HG02763 (cell line): ENCODE data around the gene MYG1.
"Not testable (repeated sequence)": the region's sequence is repeated elsewhere in the genome, so short reads cannot be mapped to it uniquely, and the experiment has no call there.

Source experiments
- ATAC-seq: cut with Tn5 transposase; IDR thresholded peaks from one replicate; pipeline ENCODE4 v1.9.1; 2021; ENCODE audit warnings: mild to moderate bottlenecking, moderate library complexity; ENCODE audit not compliant: unreplicated experiment

Gene MYG1

GRCh38 chr12:53279888-53280498 lies 19.5 kb upstream of the MYG1 start:
- no peak for ATAC-seq

- no peak for ATAC-seq
Observed at GRCh38 chr12:53286448-53286847, 13.0 kb upstream of the MYG1 start.

- ATAC-seq: no peak
Observed at GRCh38 chr12:53287741-53288216, 11.7 kb upstream of the MYG1 start.

GRCh38 chr12:53288322-53288721 lies 11.2 kb upstream of the MYG1 start:
- ATAC-seq: no peak

GRCh38 chr12:53289891-53290290 lies 9.6 kb upstream of the MYG1 start:
- no peak for ATAC-seq

GRCh38 chr12:53290661-53291060 lies 8.8 kb upstream of the MYG1 start:
- no peak for ATAC-seq

GRCh38 chr12:53292426-53292825 lies 7.1 kb upstream of the MYG1 start:
- ATAC-seq: no peak

GRCh38 chr12:53295070-53295890 lies 4.2 kb upstream of the MYG1 start, which contains the start of gene PFDN5:
PFDN5 (plus strand) TSS chr12:53295542; CDS start chr12:53295568, 26 bp downstream.
- peak; percentile 68 for ATAC-seq

- ATAC-seq: no peak
Observed at GRCh38 chr12:53295891-53296219, 3.6 kb upstream of the MYG1 start.

GRCh38 chr12:53297106-53297505 lies 2.4 kb upstream of the MYG1 start:
- ATAC-seq: not testable (repeated sequence)

GRCh38 chr12:53298164-53298563 lies 1.3 kb upstream of the MYG1 start:
- no peak for ATAC-seq

GRCh38 chr12:53299101-53299453 lies 418 bp upstream of the MYG1 start:
- no peak for ATAC-seq

- no peak for ATAC-seq
Observed at GRCh38 chr12:53300187-53300586, 692 bp downstream of the MYG1 start.

GRCh38 chr12:53302903-53303302 lies 3.4 kb downstream of the MYG1 start:
- ATAC-seq: no peak

- no peak for ATAC-seq
Observed at GRCh38 chr12:53306826-53307225, 7.3 kb downstream of the MYG1 start.

- no peak for ATAC-seq
Observed at GRCh38 chr12:53308276-53308675, 8.8 kb downstream of the MYG1 start.

- ATAC-seq: no peak
Observed at GRCh38 chr12:53313996-53314395, 14.5 kb downstream of the MYG1 start.

- ATAC-seq: no peak
Observed at GRCh38 chr12:53320352-53321195, 21.1 kb downstream of the MYG1 start.

GRCh38 chr12:53324113-53324778 lies 24.8 kb downstream of the MYG1 start:
- no peak for ATAC-seq

GRCh38 chr12:53324779-53325510 lies 25.4 kb downstream of the MYG1 start:
- peak; percentile 42 for ATAC-seq
